Fibroblast of mammary gland (primary cell): ENCODE results near the gene CD40.

ENCODE experiments used
- DNase-seq: peaks from one replicate; pipeline ENCODE4 v3.0.0-alpha.2; 2010; ENCODE audit warnings: low read depth
- H3K4me3 ChIP-seq: 2 replicates; pipeline ENCODE4 v1.5.1; 2011; ENCODE audit warnings: low read depth, mild to moderate bottlenecking, low read length, moderate library complexity; ENCODE audit not compliant: control insufficient read depth
- CTCF ChIP-seq: conservative IDR thresholded peaks from 2 replicates; pipeline ENCODE4 v1.5.1; 2011; ENCODE audit warnings: low read depth, low read length, inconsistent platforms; ENCODE audit not compliant: control insufficient read depth, insufficient read depth

The CD40 gene

DNA sequence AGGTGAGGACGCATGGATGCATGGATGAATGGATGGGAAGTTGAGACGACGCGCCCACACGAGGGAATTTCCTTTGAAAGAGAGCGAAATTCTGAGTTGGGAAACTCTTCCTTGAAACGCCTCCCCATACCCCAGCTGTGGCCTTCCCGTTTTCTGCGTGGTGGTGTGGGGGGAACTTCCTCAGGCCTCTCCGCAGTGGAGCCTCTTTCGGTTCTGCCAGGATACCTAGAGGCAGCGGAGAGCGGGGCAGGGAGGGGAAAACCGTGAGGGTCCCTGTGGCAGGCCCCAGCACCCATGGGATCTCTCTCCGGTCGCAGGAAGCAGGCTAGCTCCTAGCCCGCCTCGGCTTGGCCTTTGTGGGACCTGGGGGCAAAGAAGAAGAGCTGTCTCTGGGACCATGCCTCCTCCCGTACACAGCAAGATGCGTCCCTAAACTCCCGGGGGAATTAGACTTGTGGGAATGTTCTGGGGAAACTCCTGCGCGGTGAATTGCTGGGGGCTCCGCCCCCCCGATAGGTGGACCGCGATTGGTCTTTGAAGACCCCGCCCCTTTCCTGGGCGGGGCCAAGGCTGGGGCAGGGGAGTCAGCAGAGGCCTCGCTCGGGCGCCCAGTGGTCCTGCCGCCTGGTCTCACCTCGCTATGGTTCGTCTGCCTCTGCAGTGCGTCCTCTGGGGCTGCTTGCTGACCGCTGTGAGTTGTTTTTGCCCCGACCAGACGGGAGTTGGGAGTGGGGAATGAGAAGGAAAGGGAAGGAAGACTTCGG lies at the start of gene CD40:
TSS of gene CD40 (plus strand) at position 611 of the 764 bp plus-strand sequence. CDS start at position 641, 30 bp downstream.
- H3K4me3 ChIP-seq: peak within 1 kb of the TSS; percentile 47
- DNase-seq: peak; percentile 77
- no peak for TF ChIP-seq CTCF

GRCh38 chr20:46070215-46070900 lies 47.8 kb upstream of the CD40 start:
- no peak overlapping the region for H3K4me3 ChIP-seq
- peak; percentile 76 for DNase-seq
- TF ChIP-seq CTCF: no peak

DNA sequence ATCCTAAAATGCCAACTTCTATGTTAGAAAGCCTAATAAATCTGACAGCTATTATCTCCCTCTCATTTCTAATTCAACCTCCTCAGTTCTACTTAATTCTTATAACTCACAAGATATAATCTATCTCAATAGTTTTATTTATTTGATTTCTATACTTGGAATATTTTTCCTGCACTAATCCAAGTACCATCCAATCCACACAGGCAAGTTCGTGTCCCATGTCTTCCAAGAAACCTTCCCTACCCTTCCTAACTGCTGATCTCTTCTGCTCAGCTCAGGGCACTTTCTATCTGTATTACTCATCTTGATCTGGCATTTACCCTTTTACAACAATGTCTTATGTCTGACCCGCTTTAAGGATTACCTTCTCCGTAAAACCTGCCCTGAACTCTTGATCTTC lies 46.5 kb upstream of the CD40 start:
- no peak overlapping the region for H3K4me3 ChIP-seq
- peak; percentile 11 for DNase-seq
- no peak for TF ChIP-seq CTCF

DNA sequence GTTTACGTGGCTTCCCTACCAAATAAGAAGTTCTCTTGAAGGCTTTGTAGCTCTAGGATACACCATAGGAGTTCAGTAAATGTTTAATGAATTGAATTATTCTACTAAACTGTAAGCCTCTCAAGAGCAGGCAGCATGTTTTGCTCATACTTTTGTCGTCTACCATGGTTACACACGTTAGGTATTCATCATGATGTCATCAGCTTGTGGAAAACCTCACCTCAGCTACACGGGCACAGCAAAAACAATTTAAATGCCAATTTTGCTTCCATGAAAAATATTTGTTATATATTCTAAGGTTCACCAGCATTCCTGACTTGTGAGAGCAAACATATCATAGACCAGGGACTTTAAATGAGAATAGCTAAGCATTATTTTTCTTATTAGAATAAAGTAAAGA lies 45.1 kb upstream of the CD40 start:
- no peak for TF ChIP-seq CTCF

DNA sequence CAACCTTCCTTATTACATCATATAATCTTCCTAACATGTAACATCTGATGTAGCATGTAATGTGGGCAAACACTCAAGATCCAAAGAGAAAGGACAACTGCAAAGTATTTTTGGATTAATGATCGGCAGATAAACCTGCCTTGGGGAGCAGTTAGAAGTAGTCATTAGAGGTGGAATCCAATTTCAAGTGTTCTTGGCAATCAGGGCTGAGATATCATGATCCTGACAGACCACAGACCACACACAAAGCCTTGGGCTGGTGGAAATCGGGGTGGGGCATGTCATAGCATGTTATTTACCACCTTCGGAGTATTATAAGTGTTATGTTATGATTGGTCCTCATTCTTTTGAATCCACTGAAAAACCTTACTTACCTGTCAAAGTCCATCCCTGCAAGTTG lies 44.7 kb upstream of the CD40 start:
- H3K4me3 ChIP-seq: no peak overlapping the region
- no peak for TF ChIP-seq CTCF
- no peak for DNase-seq

More for the DNA sequence above, 45.1 kb upstream of the CD40 start:
- no peak overlapping the region for H3K4me3 ChIP-seq
- DNase-seq: no peak

DNA sequence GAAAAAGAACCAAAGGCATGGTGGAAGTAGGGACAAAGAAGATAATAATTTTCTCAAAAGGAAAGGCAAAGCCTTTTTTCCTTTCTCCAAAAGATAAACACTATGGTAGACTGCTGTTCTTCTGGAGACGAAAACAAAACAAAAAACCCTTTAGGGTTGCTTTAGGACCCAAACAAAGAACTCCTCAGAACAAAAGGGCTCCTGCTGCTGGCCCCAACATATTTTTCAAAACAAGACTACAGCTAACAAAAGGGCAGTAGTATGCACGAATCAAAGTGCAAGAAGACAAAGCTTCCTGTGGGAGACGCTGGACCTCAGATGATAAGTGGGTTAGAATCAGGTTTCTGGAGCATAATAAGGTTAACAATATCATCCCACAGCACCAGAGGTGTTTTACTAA lies 44.1 kb upstream of the CD40 start:
- TF ChIP-seq CTCF: no peak
- DNase-seq: no peak
- no peak overlapping the region for H3K4me3 ChIP-seq
